Fibroblast of skin of back (primary cell): Measurements from ENCODE around the gene CDS1.
"Not testable (repeated sequence)": the region's sequence is repeated elsewhere in the genome, so short reads cannot be mapped to it uniquely, and the experiment has no call there.

Experiments used
- DNase-seq: peaks from one replicate; pipeline ENCODE4 v3.0.0-alpha.2; 2013

CDS1 gene

GRCh38 chr4:84677093-84677492 is 94.2 kb downstream of the CDS1 start:
- DNase-seq = no peak

- DNase-seq = no peak
These were observed 95.1 kb downstream of the CDS1 start for GRCh38 chr4:84677995-84678394.

GRCh38 chr4:84678976-84679744 is 96.2 kb downstream of the CDS1 start:
- DNase-seq = no peak

- DNase-seq = no peak
These were observed 98.0 kb downstream of the CDS1 start for GRCh38 chr4:84680956-84681355.

- peak; percentile 86 for DNase-seq
These were observed 98.8 kb downstream of the CDS1 start for GRCh38 chr4:84681486-84682274.

GRCh38 chr4:84682661-84683060 is 99.7 kb downstream of the CDS1 start:
- not testable (repeated sequence) for DNase-seq

GRCh38 chr4:84683064-84683850 is 100.3 kb downstream of the CDS1 start:
- DNase-seq = no peak

- DNase-seq = no peak
These were observed 101.4 kb downstream of the CDS1 start for GRCh38 chr4:84684361-84684760.

GRCh38 chr4:84685105-84685504 is 102.2 kb downstream of the CDS1 start:
- no peak for DNase-seq

- no peak for DNase-seq
These were observed 105.7 kb downstream of the CDS1 start for GRCh38 chr4:84688605-84689004.

GRCh38 chr4:84689197-84689596 is 106.3 kb downstream of the CDS1 start:
- no peak for DNase-seq

GRCh38 chr4:84690481-84690880 is 107.6 kb downstream of the CDS1 start:
- no peak for DNase-seq

GRCh38 chr4:84691170-84691691 is 108.3 kb downstream of the CDS1 start:
- DNase-seq = peak; percentile 95

- DNase-seq = no peak
These were observed 108.9 kb downstream of the CDS1 start for GRCh38 chr4:84691800-84692199.

- no peak for DNase-seq
These were observed 114.2 kb downstream of the CDS1 start for GRCh38 chr4:84697159-84697558.

GRCh38 chr4:84697615-84698201 is 114.8 kb downstream of the CDS1 start:
- DNase-seq = peak; percentile 21

GRCh38 chr4:84699001-84699671 is 116.2 kb downstream of the CDS1 start:
- no peak for DNase-seq
